Left lung (tissue), 10 donors: ENCODE results near the gene TPST2. TPM values are rescaled to one million over a fixed set of nuclear protein-coding genes. Genes with fewer than 3 reads are reported as not detected.

Experiments
- ATAC-seq: fragments of 200-7000 bp; cut with Tn5 transposase; one replicate; pipeline ENCODE4 v1.9.1; 2020; ENCODE audit warnings: moderate library complexity
- DNase-seq, 4 donors: peaks; one replicate each; pipeline ENCODE4 v3.0.0-alpha.2; 2013 to 2020
- H3K27ac ChIP-seq, 2 donors: fragments of 200-600 bp; sonication (generic) in 1 of 2; one replicate each; pipeline versions ENCODE4 v1.5.0 to v1.8.0; 2020 to 2021
- H3K27me3 ChIP-seq, 2 donors: fragments of 200-600 bp; sonication (generic) in 1 of 2; one replicate each; pipeline versions ENCODE4 v1.5.0 to v1.8.0; 2020 to 2021
- H3K36me3 ChIP-seq, 2 donors: fragments of 200-600 bp; sonication (generic) in 1 of 2; one replicate each; pipeline versions ENCODE4 v1.5.0 to v1.8.0; 2020 to 2021
- H3K4me1 ChIP-seq, 2 donors: fragments of 200-600 bp; one replicate each; pipeline ENCODE4 v1.8.0; 2021
- H3K4me3 ChIP-seq, 2 donors: fragments of 200-600 bp; sonication (generic) in 1 of 2; one replicate each; pipeline versions ENCODE4 v1.5.0 to v1.8.0; 2020 to 2021; ENCODE audit warnings: mild to moderate bottlenecking in 1 of 2
- H3K9me3 ChIP-seq, 2 donors: fragments of 200-600 bp; sonication (generic) in 1 of 2; one replicate each; pipeline versions ENCODE4 v1.5.0 to v1.8.0; 2020 to 2021
- intact Hi-C, 2 donors: fragments of 100-400 bp; cut with DNase I; formaldehyde crosslinking; loops; one replicate each; pipeline versions ENCODE4 v1.11.2 to v1.14.2; 2022
- polyA plus RNA-seq, 6 donors: library from polyadenylated mRNA; unstranded; fragments of 120-200 nt; gene quantifications; one replicate each; pipeline ENCODE4 v1.2.1, GENCODE V29; 2013; ENCODE audit not compliant: insufficient read length in 6 of 6
- total RNA-seq, 2 donors: library from RNA; stranded (reverse); fragmentation: NEBNext Ultra II Directional; extraction: Animal tissue kit (Norgen Biotek cat#: 25700); gene quantifications; one replicate each; pipeline ENCODE4 v1.2.1, GENCODE V29; 2021
- TF ChIP-seq, protein P1 (sequence below), 2 donors: fragments of 200-600 bp; sonication (generic) in 1 of 2; IDR thresholded peaks; one replicate each; pipeline versions ENCODE4 v1.5.0 to v1.8.0; 2021; ENCODE audit warnings: antibody characterized with exemption in 2 of 2
- donor health status: DM: no; HTN: yes; CAD: no.
- donor health status: DM: no; HTN: no; CAD: no.

Gene TPST2
- total and polyA plus RNA-seq, 8 donors: 23.3 to 69.0 (median 29.0) TPM

DNA sequence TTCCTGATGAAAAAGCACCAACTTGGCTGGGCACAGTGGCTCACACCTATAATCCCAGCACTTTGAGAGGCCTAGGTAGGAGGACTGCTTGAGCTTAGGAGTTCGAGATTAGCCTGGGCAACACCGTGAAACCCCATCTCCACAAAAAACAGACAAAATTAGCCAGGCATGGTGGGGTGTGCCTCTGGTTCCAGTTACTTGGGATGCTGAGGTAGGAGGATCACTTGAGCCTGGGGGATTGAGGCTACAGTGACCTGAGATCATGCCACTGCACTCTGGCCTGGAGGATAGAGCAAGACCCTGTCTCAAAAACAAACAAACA lies 109.4 kb downstream of the TPST2 start:
- Histone ChIP-seq H3K4me3 (no peak overlapping the region), H3K9me3 (no peaks in the 10 kb centered on the region), H3K27me3 (no peaks in the 10 kb centered on the region), H3K4me1 (peaks cover 21 to 89% of the 10 kb centered on the region in 2 donors), H3K36me3 (peaks cover 0 to 13% of the 10 kb centered on the region in 2 donors), H3K27ac (no peak overlapping the region)
- TF ChIP-seq, protein P1, sequence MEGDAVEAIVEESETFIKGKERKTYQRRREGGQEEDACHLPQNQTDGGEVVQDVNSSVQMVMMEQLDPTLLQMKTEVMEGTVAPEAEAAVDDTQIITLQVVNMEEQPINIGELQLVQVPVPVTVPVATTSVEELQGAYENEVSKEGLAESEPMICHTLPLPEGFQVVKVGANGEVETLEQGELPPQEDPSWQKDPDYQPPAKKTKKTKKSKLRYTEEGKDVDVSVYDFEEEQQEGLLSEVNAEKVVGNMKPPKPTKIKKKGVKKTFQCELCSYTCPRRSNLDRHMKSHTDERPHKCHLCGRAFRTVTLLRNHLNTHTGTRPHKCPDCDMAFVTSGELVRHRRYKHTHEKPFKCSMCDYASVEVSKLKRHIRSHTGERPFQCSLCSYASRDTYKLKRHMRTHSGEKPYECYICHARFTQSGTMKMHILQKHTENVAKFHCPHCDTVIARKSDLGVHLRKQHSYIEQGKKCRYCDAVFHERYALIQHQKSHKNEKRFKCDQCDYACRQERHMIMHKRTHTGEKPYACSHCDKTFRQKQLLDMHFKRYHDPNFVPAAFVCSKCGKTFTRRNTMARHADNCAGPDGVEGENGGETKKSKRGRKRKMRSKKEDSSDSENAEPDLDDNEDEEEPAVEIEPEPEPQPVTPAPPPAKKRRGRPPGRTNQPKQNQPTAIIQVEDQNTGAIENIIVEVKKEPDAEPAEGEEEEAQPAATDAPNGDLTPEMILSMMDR (IDR thresholded peaks at IDR 0.05): no peak
- DNase-seq (no peak), ATAC-seq (no peak)
- intact Hi-C loops: no loop called here

DNA sequence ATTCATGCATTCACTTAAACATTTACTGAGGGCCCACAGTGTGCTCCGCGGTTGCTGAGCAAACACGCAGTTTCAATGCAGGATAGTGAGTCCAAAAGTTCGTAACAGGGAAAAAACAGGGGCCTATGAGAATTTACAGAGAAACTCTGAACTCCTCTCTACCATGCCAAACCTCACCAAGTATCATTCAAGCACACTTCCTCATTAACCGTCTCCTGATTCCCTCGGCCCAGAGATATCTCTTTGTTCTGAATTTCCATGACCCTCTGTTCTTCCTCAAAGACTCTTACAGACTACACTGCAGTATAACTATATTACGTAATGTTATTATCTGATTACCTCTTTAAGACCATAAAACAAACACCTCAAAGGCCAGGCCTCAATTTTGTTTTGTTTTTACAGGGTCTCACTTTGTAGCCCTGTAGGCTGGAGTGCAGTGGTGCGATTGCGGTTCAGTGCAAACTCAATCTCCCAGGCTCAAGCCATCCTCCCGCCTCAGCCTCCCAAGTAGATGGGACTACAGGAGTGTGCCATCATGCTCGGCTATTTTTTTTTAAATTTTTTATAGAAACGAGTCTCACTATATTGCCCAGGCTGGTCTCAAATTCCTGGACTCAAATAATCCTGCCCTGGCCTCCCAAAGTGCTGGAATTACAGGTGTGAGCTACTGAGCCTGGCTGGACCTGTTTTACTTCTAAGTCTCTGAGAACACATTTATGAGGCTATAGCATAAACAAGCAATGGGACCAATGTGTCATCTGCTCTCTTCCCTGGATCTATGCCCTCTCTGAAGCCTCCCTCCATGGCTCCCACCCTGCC lies 109.9 kb downstream of the TPST2 start:
- Histone ChIP-seq H3K4me1 (peaks cover 21 to 89% of the 10 kb centered on the region in 2 donors), H3K4me3 (peak overlapping the region; percentile 2 to 25), H3K27ac (peak overlapping the region in 1 of 2 donors; percentile 57), H3K36me3 (peaks cover 0 to 19% of the 10 kb centered on the region in 2 donors), H3K9me3 (no peaks in the 10 kb centered on the region), H3K27me3 (no peaks in the 10 kb centered on the region)
- intact Hi-C loops: no loop called here
- ATAC-seq (peak; percentile 8), DNase-seq (no peak)
- TF ChIP-seq, protein P1 (IDR thresholded peaks at IDR 0.05): no peak

DNA sequence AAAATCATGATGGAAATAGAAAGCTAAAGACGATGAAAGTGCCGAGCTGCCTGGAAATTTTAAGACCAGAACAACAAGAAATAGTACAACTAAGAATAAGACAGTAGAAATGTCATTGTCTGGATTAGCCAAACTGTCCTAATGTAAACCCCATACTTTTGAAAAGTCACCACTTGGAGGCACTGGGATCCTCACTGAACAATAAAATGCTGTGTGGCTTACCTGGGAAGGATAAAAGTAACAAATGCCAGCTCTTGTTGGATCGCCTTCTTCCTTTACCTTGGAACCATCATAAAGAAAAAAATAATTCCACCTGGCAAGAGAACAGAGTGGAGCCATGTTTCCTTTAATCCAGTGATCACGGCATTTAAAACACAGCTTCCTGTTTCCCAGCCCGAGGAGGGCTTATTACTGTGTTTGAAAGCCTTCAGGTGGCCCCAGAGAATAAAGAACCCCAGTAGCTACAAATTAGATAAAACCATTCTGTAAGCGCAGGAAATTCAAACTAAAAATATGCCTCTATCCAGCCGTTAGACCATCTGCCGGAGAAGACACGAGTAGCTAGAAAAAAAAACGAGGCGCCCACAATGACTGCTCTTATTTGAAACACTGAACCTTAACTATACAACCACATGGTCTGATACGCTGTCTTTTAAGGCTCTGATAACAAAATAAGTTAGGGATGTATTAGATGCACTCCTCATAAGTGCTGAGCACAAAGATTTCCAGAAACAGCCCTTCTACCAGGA lies 110.7 kb downstream of the TPST2 start:
- TF ChIP-seq, protein P1 (IDR thresholded peaks at IDR 0.05): no peak
- Histone ChIP-seq H3K36me3 (peaks cover 0 to 26% of the 10 kb centered on the region in 2 donors), H3K9me3 (no peaks in the 10 kb centered on the region), H3K4me1 (peaks cover 16 to 89% of the 10 kb centered on the region in 2 donors), H3K27ac (peak overlapping the region in 1 of 2 donors; percentile 57), H3K27me3 (no peaks in the 10 kb centered on the region), H3K4me3 (peak overlapping the region; percentile 2 to 25)
- intact Hi-C loops: no loop called here
- DNase-seq: no peak
- no peak for ATAC-seq

DNA sequence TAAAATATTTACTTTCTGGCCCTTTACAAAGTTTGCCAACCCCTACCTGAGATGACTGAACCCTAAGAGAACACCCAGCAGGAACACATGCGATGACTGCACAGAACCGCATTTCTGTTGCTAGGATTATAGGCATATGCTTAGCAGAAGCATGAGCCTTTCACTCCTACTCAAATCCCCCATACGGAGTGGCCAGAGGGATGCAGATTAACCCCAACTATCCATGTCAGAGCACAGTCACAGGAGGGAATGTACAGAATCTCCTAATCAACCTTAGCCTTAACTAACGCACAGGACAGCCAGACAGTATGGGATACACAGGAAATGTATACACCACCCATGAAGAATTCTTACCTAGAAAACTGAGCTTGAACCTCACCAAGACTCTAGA lies 112.6 kb downstream of the TPST2 start:
- DNase-seq: no peak
- Histone ChIP-seq H3K4me3 (no peak overlapping the region), H3K9me3 (no peaks in the 10 kb centered on the region), H3K27ac (no peak overlapping the region), H3K4me1 (peaks cover 12 to 82% of the 10 kb centered on the region in 2 donors), H3K27me3 (no peaks in the 10 kb centered on the region), H3K36me3 (peaks cover 0 to 44% of the 10 kb centered on the region in 2 donors)
- ATAC-seq: no peak
- TF ChIP-seq, protein P1 (IDR thresholded peaks at IDR 0.05): no peak
- intact Hi-C loops: no loop called here

DNA sequence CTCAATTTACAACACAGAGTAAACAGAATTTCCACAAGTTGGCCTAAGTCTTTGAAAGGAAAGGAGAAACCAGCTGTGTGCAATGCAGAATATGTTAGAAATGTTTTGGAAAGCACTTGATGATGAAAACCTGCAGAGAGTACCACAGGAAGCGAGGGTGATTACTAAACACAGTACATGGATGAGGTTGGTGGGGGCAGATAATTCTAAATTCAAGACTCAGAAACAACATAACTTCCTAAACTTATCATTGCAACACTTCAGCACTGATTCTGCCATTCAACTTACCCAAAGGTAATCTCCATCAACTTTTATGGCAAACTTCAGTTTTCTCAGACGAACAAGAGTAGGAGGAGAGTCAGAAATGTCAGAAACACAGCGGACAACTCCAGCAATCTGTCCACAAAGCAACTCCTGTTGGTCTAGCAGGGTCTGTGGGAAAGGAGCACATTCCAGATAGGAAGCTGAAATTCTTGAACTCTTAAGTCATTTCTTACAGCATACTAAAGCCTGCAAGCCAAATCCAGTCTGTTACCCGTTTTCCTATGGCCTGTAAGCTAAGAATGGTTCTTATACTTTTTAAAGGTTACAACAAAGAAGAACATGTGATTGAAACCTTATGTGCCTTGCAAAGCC lies 113.1 kb downstream of the TPST2 start:
- TF ChIP-seq, protein P1 (IDR thresholded peaks at IDR 0.05): no peak
- Histone ChIP-seq H3K4me1 (peaks cover 12 to 82% of the 10 kb centered on the region in 2 donors), H3K27ac (peak overlapping the region in 1 of 2 donors; percentile 31), H3K9me3 (no peaks in the 10 kb centered on the region), H3K36me3 (peaks cover 0 to 50% of the 10 kb centered on the region in 2 donors), H3K27me3 (no peaks in the 10 kb centered on the region), H3K4me3 (no peak overlapping the region)
- no peak for DNase-seq
- ATAC-seq: no peak
- intact Hi-C loops: no loop called here
